Brain microvascular endothelial cell (primary cell): Measurements from ENCODE around the gene L3MBTL3.

Experiments
- DNase-seq: peaks from one replicate; pipeline ENCODE4 v3.0.0-alpha.2; 2020
- H3K27ac ChIP-seq: fragments of 250-450 bp; sonication (Bioruptor Pico); 2 replicates; pipeline ENCODE4 v1.5.1; 2020; ENCODE audit warnings: mild to moderate bottlenecking, moderate library complexity
- H3K27me3 ChIP-seq: fragments of 250-450 bp; sonication (Bioruptor Pico); replicated peaks from 2 replicates; pipeline ENCODE4 v1.5.1; 2020; ENCODE audit warnings: mild to moderate bottlenecking
- H3K36me3 ChIP-seq: fragments of 250-450 bp; sonication (Bioruptor Pico); replicated peaks from 2 replicates; pipeline ENCODE4 v1.5.1; 2020; ENCODE audit warnings: mild to moderate bottlenecking
- H3K4me3 ChIP-seq: 2 replicates; pipeline ENCODE4 v1.5.1; 2011; ENCODE audit warnings: low read depth, mild to moderate bottlenecking, control low read depth, low read length, moderate library complexity
- CTCF ChIP-seq: IDR thresholded peaks from 2 replicates; pipeline ENCODE4 v1.5.1; 2011; ENCODE audit warnings: low read depth, mild to moderate bottlenecking, moderate library complexity, low read length, control low read depth, inconsistent platforms; ENCODE audit errors: missing control alignments
- in situ Hi-C: cut with HindIII; loops from 2 replicates; pipeline ENCODE4 v1.10.0; 2017; ENCODE audit warnings: low sequenced_read_pairs, low pct_ligation_motif_present

The L3MBTL3 gene

GRCh38 chr6:130065609-130066156 lies 47.3 kb downstream of the L3MBTL3 start:
- in situ Hi-C loops, result no loop called here
- no peak for TF ChIP-seq CTCF
- peaks cover 10% of the 10 kb centered on the region for H3K36me3 ChIP-seq
- H3K27me3 ChIP-seq, result no peaks in the 10 kb centered on the region
- no peak for DNase-seq
- H3K4me3 ChIP-seq, result no peak overlapping the region
- H3K27ac ChIP-seq, result no peak overlapping the region

- H3K36me3 ChIP-seq, result peaks cover 6% of the 10 kb centered on the region
- H3K27ac ChIP-seq, result no peak overlapping the region
- H3K27me3 ChIP-seq, result no peaks in the 10 kb centered on the region
- no peak overlapping the region for H3K4me3 ChIP-seq
- no peak for DNase-seq
- in situ Hi-C loops, result no loop called here
- TF ChIP-seq CTCF, result no peak
These were observed 51.1 kb downstream of the L3MBTL3 start for GRCh38 chr6:130069485-130069884.

- Histone ChIP-seq H3K4me3 (no peak overlapping the region), H3K27me3 (no peaks in the 10 kb centered on the region), H3K27ac (no peak overlapping the region), H3K36me3 (peaks cover 6% of the 10 kb centered on the region)
- DNase-seq, result no peak
- no peak for TF ChIP-seq CTCF
- in situ Hi-C loops, result no loop called here
These were observed 51.9 kb downstream of the L3MBTL3 start for GRCh38 chr6:130070326-130070725.

- TF ChIP-seq CTCF, result no peak
- Histone ChIP-seq H3K27ac (no peak overlapping the region), H3K27me3 (no peaks in the 10 kb centered on the region), H3K36me3 (peaks cover 6% of the 10 kb centered on the region), H3K4me3 (no peak overlapping the region)
- DNase-seq, result no peak
- in situ Hi-C loops, result no loop called here
These were observed 52.4 kb downstream of the L3MBTL3 start for GRCh38 chr6:130070792-130071191.

- Histone ChIP-seq H3K4me3 (no peak overlapping the region), H3K36me3 (no peaks in the 10 kb centered on the region), H3K27me3 (no peaks in the 10 kb centered on the region), H3K27ac (no peak overlapping the region)
- TF ChIP-seq CTCF, result no peak
- in situ Hi-C loops, result no loop called here
- DNase-seq, result no peak
These were observed 57.6 kb downstream of the L3MBTL3 start for GRCh38 chr6:130075879-130076460.

- no peak for DNase-seq
- in situ Hi-C loops, result no loop called here
- no peaks in the 10 kb centered on the region for H3K27me3 ChIP-seq
- H3K27ac ChIP-seq, result no peak overlapping the region
- no peaks in the 10 kb centered on the region for H3K36me3 ChIP-seq
- H3K4me3 ChIP-seq, result no peak overlapping the region
- TF ChIP-seq CTCF, result no peak
These were observed 58.1 kb downstream of the L3MBTL3 start for GRCh38 chr6:130076512-130076911.
